Hematopoietic multipotent progenitor cell treated with erythropoietin and hydrocortisone succinate and interleukin-3 and kit ligand, for 8 days (in vitro differentiated cells): ENCODE measurements around the gene VWCE.
"Not testable (repeated sequence)": the region's sequence is repeated elsewhere in the genome, so short reads cannot be mapped to it uniquely, and the experiment has no call there.

Experiments used
- DNase-seq: peaks from one replicate; pipeline ENCODE4 v3.0.0-alpha.2; 2015

The VWCE gene

DNA sequence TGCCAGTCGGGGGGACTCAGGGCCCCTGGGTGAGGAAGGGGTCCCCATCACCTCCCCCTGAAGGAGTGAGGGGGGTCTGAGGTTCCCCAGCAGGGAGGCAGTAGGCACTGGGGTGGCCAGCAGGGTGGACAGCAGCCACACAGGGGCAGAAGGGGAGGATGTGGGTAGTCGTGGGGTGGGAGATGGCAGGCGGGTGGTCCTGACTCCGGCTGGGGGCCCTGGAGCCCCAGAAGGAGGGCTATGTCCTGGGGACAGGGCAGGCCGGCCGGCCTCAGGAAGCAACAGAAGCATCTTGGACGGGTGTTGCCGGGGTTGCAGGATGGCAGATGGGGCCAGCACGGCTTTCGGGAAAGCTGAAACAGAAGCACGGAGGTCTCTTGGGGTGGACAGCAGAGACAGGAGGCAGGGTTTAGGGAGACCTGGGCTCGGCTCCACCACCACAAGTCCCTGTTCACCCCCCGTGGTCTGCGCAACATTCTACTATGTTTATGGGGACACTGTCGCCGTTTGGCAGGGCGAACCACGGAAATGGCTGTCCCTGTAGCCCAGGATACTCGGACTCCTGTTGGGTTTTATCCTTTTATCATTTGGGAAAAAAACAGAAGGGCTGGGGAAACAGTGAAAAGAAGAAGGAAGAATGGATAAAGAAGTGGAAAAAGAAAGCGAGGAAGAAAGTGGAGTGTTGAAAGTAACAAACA, 14.1 kb downstream of the VWCE start:
- DNase-seq, result no peak

DNA sequence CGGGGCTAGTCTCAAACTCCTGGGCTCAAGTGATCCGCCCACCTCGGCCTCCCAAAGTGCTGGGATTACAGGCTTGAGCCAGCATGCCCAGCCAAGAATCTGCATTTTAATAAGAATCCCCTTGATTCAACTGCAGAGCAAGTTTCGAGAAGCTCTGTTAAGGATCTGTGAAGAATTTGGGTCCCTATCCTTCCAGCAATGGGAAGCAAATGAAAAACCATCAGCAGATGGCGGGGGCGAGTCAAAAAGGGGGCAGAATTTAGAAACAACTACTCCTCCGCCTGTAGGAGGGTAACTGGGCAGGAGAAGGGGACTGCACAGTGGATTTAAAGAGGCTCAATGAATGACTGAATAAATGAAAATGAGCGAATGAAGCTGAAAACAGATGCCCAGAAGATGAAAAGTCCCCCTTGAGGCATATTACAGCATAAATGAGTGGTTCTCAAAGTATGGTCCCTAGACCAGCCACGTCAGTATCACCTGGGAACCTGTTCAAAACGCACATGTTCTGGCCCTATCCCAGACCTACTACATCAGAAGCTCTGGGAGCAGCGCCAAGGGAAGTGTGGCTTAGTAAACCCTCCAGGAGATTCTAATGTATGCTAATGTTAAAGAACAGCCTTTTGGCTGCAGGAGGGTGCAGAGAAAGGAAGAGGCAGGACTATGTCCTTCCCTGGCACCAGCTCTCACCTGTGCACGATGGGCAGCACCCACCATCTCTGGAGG, 15.0 kb downstream of the VWCE start:
- DNase-seq, result peak; percentile 36

DNA sequence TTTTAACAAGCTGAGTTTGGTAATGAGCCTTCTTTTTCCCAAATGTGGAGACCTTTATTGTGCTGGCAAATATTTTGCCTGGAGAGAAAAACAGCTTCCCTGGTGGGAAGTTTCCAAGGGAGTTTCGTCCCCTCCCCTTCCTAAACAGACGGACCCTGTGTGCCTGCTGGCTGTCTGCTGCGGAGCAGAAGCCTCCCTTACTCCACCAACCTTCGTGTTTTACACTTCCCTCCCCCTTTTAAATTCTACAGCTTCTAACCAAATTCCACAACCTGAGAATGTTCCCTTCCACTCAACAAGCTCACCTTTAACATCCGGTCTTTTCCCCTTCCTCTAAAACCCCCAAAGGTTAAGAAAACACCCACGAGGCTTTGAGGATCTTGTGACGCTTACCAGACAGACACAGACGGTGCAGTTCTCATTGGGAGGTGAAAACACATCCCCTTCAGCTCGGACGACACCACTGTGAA, 17.1 kb downstream of the VWCE start:
- DNase-seq, result no peak

DNA sequence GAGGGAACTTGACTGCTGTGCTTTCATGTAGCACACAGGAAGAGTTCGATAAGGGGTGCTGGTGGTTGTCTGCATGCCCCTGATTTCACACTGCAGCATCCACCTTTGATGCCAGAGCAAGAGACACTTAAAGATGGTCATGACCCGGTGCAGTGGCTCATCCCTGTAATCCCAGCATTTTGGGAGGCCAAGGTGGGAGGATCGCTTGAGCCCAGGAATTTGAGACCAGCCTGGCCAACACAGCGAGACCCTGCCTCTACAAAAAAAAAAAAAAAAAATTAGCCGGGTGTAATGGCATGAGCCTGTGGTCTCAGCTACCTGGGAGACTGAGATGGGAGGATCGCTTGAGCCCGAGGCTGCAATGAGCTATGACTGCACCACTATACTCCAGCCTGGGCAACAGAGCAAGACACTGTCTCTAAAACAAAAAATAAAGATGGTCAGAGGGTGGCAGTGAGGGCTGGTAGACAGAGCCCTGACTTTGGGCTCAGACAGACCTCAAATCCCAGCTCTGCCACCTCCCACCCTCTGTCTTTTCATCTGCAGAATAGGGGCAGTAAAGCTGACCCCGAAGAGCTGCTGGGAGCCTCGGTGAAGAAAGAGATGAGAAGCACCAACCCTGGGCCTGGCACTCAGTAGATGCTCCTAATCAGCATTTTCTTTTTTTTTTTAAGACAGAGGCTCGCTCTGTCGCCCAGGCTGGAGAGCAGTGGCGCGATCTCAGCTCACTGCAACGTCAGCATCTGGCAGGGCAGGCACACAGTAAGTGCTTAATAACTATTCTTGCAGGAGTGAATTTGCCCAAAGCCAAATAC, 17.7 kb downstream of the VWCE start:
- DNase-seq, result no peak

DNA sequence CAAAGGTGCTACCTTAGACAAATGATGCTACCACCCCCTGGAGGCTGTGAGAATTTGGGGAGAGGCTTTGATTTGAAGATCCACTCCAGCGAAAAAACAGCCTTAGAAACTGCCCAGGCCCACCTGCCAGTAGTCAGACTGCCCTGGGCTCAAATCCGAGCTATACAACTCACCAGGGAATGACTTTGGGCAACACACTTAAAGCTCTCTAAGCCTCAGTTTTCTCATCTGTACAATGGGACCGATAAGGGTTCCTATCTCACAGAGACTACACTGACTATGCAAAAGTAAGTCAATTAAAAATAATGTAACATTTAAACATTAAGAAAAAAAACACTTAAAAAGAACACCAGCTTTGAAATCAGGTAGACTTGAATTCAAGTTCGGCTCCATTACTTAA, 19.9 kb downstream of the VWCE start:
- DNase-seq, result no peak

DNA sequence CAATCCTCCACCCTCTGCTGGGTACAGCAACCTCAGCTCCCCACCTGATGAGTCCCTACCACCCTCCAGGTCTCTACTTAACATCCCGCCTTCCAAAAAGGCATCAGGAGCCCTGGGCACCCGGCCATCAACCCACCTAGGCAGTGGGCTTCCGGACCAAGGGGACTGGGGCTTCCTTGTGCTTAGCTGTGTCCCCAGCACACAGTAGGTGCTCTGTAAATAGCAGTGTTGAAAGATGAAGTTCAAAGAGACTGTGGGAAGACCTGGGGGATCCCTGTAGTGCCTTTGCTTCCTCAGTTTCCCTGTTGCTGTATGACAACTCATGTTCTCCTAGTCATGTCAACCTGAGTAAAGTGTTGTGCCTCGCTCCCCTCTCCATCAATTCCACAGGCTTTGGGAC, 21.0 kb downstream of the VWCE start:
- DNase-seq, result no peak

DNA sequence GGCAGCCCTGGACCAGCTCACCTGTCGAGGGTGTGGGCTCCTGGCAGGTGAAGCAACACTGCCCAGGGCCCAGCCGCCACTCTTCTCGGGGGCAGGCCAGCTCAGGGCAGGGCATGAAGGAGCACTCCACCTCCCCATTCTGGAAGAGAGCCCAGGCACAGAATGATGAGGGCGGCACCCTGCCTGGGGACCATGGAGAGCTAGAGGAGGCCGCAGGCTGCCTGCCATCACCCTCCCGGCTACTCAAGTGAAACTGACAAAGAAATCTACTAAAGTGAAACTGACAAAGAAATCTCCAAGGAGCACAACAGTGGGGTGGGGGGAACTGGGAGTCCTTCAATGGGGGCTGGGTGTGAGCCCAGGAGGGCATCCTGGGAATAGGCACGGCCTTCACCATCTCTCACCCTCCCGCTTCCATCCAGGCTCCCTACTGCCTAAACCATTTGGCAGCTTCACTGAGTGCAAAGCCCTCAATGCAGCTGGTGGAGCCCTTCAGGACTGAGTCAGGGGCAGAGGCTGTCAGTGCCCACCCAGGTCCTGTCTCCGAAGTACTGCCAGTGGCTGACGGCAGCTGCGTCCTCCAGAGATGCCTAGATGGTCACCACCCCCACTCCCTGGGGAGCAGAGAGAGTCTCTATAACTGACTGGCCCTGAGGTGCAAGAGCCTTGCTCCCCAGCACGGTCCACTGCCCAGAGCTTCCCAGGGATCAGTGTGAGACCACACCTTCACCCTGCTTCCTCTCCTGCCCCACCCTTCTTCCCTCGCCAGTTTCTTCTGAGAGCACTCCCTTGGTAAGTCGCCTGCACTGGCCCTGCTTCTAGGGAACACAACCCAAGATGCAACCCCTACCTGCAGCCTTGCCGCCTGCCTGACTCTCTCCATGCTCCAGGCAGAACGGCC, 21.7 kb downstream of the VWCE start:
- no peak for DNase-seq

DNA sequence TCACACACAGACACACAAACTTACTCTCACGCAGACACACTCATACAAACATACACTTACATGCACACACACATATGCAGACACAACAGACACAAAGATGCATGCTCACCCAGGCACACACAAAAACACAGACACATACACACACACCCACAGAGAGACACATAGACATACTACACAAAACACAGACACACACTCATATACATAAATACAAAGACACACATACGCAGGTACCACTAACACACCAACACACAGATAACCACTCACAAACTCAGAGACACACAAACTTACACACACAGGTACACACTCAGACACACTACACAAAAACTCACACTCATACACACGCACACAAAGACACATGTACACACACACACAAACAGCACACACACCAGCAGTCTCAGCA, 22.4 kb downstream of the VWCE start:
- DNase-seq, result no peak

DNA sequence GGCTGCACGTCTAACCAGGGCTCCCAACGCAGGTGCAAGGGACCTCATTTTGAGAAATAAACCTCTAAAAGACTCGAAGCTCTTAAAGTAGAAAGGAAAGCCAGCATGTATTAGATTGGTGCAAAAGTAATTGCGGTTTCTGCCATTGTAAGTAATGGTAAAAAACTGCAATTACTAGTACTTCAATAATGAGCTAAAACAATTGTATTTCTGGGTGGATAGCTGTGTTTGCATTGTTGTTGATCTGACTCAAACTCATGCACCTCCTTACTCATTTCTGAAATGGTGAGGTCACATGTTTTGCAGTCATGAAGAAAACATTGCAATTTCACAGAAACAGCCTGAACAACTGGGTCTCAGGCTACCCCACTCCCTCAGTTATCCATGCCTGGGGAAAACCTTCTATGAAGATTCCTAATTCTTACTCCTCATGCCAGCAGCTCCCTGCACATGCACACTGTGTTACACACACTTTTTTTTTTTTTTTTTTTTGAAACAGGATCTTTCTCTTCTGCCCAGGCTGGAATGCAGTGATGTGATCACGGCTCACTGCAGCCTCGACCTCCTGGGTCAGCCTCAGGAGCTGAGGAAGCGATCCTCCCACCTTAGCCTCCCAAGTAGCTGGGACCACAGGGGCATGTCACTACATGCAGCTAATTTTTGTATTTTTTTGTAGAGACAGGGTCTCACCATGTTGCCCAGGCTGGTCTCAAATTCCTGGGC, 24.6 kb downstream of the VWCE start:
- DNase-seq, result no peak

DNA sequence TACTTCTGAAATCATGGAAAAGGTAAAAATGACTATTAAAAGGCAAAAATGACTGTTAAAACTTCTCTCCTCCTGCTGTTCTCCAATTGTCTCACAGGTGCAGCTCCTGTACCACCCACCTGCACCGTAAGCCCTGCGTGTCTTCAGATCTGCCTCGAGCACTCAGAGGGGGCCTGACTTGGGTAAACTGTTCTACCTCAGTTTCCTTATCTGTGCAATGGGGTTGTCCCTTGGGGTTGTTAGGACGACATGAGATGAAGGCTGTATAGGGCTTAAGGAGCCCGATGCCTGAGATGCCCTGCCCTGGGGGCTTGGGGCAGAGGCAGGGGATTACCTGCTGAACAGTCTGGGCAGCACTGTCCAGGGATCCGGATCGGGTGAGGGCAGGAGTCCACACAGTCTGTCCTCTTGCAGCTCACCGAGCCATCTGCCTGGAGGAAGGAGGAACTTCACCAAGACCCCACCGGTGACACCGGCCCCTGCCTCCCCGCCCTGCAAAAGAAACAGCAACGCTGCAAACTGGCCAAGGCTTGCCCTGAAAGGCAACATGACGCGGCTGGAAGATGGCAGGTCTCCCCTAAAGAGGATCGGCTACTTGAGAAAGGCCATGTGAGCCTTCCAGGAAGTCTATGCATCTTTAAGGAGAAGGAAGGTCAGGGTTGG, 26.4 kb downstream of the VWCE start:
- no peak for DNase-seq

DNA sequence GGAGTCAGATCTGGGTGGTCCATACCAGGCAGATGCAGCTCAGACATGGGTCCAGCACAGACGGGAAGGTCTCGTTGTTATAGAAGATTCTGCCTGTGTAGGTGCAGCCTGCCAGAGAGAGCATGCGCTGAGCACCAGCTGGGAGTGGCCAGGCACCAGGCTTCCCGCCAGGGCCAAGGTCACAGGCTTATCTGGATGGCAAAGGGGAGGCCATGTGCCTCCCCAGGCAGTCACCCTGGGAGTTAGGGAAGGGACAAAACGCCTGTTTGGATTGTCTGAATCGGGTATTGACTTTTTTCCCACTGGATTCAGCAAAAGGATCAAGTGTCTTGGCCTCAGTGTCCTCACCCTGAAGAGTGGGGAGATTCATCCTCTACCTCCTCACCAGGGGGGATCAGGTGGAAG, 27.7 kb downstream of the VWCE start:
- peak; percentile 65 for DNase-seq

DNA sequence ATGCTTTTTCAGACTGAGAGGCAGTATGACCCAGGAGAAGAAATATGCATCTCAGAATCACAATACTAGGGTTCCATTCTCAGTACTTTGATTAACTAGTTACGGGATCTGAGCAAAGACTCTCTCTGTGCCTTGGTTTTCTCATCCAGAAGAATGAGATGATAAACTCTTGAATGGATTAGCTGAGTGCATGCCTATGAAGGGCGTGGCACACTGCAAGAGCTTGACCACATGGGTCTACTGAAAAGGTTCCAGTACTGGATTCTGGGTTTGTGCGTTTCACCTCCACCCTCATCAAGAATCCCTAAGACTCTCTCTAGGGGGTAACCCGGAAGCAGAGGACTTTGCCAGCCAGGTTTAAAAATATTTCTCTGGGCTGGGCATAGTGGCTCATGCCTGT, 28.5 kb downstream of the VWCE start:
- peak; percentile 29 for DNase-seq

DNA sequence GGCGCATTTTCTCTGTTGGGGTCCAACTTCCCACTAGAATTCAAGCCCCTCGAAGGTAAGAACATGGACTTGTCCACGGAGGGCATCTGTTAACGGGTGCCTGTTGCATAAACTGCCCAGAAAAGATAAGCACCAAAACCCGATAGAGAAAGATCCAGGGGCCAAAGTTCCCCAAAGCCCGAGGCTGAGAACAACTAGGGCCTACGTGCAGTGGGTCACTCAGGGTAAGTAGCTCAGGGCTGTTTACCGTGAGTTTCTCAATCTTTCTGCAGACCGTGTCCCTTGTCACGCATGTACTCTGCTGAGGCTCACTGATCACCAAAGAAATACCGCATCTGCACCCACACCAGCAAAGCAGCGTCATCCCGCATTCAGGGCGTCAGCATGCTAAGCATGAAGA, 29.8 kb downstream of the VWCE start:
- DNase-seq, result no peak

DNA sequence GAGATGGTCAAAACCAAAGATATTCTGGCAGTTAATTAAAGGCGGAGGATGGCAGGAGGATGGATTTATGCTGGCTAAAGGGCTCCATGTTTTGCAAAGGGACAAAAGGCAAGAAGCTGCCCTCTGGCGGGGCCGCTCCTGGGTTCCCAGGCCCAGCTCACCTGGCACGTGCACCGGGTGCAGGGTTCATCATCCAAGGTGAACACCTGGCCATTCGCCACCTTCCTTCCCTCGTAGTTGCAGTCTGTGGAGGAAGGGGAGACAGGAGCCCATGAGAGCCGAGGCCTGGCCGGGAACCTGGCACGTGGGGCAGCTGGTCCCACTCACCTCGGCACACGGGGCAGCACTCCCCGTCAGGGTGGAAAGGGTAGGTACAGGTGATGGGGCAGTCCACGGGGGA, 30.3 kb downstream of the VWCE start:
- no peak for DNase-seq

DNA sequence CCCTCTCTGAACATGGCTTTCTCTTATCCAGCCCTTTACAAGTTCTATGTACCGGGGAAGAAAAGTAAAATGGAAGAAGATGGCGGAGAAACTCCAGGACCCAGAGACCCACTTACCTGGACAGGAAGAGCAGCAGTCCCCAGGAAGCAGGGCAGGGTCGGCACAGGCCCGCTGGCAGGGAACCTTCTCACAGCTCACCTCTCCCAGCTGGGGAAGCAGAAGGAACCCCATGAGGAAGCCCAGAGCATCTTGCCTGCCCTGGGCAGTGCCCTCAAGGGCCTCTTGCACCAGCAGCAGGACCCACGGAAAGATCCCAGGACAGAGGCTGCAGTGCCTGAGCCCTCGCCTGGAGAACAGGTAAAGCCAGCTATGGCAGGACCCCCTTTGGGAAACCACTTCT, 30.7 kb downstream of the VWCE start:
- DNase-seq, result no peak

DNA sequence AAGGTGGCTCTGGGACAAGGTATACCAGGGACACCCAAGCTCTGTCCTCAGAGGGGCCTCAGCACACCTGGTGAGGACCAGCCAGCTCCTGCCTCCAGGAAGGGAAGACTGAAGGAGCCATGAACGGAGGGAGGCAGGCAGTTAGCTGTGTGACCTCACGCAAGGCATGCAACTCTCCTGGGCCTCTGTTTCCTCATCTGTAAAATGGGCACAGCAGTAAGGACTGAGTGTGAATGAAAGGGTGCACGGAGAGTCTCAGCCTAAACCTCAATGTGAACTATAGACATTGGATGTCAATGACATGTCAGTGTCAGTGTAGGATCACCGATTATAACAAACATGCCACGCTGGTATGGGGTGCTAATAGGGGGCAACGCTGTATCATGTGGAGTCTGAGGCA, 35.8 kb downstream of the VWCE start:
- no peak for DNase-seq

DNA sequence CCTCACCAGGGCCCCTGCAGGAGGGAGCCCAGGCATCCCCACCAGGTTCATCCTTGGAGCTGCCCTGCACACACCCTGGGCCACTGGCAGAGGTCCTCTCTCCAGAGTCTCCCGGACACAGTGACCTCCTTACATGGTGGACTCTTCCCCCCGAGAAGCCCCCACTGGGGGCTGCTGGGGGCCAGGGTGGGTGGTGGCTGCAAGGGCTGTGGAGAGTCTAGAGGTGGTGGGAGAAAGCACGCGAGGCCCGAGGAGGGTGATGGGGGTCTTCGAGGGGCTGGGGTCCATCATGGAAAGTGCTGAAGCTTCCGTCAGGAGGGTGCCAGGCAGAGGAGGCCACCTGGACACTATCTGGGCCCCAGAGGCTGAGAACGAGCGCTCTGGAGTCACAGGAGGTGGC, 36.6 kb downstream of the VWCE start:
- no peak for DNase-seq

DNA sequence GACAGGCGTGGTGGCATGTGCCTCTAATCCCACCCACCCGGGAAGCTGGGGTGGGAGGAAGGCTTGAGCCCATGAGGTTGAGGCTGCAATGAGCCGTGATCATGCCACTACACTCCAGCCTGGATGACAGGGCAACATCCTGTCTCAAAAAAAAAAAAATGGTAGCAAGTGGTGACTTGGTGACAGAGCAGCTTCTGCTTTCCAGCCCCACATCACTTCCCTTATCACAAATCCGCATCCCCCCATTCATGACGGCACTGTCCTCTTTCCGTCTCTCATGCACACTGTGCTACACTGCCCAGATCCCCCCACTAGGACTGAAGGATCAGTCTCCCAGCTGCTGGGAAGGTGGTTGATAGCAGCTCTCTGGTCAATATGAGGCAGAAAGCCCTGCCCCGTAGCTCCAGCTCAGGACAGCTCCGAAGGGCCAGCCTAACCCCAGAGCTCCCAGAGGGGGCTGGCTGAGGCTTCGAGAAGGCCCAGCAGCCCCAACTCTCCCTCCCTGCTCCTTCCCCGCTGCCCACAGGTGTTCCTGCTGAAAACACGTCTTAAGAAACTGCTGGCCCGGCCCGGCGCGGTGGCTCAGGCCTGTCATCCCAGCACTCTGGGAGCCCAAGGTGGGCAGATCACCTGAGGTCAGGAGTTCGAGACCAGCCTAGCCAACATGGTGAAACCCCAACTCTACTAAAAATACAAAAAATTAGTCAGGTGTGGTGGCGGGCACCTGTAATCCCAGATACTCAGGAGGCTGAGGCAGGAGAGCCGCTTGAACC, 38.2 kb downstream of the VWCE start:
- DNase-seq, result no peak

DNA sequence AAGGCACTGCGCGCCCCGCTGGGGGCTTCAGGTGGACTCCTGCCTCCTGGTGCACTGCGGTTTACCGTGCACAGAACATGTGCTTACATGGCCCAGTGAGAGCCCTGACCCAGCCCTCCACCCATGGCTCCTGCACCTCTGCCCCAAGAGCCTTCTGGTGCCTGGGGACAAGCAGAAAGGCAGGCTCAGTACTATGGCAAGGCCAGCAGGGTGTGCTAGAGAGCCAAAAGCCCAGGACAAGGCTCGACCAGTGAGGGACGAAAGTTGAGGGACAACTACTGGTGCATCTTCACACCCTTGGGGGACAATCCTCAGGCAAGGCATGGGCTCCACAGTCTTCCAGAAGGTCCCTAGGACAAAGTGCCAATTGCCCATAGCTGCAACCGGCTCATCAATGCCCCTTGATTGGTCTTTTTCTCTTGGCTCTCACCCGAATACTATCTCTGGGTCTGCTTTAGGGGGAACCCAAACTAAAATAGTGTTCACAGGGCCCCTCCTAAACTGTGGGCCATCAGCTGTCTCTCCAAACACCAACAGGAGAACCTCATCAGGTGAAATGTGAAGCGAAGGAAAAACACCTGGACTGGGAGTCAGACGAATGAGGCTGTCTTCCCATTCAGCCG, 40.6 kb downstream of the VWCE start:
- peak; percentile 81 for DNase-seq

DNA sequence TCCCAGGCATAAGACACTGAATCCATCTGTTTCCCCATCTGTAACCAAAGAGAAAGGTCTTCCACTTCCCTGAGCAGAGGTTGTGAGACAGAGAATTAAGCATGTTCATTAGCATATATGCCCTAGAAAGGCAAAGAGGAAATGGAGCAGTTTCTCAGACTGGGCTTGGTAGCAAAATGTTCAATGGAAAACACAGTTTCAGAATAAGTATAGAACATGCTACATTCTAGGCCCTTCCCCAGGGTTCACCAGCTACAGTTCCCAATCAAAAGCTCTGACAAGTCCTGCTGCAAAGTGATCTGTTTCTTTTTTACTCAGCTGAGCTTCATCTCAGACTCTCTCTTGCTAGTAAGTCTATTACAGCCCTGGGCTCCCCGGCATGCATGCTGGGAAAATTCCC, 42.8 kb downstream of the VWCE start:
- not testable (repeated sequence) for DNase-seq
